HG03520 (cell line): Measurements from ENCODE around the gene RAB17.

ENCODE experiments used
- ATAC-seq: cut with Tn5 transposase; IDR thresholded peaks from one replicate; pipeline ENCODE4 v1.9.1; 2021; ENCODE audit warnings: mild to moderate bottlenecking, moderate library complexity; ENCODE audit not compliant: unreplicated experiment

The RAB17 gene, protein sequence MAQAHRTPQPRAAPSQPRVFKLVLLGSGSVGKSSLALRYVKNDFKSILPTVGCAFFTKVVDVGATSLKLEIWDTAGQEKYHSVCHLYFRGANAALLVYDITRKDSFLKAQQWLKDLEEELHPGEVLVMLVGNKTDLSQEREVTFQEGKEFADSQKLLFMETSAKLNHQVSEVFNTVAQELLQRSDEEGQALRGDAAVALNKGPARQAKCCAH

DNA sequence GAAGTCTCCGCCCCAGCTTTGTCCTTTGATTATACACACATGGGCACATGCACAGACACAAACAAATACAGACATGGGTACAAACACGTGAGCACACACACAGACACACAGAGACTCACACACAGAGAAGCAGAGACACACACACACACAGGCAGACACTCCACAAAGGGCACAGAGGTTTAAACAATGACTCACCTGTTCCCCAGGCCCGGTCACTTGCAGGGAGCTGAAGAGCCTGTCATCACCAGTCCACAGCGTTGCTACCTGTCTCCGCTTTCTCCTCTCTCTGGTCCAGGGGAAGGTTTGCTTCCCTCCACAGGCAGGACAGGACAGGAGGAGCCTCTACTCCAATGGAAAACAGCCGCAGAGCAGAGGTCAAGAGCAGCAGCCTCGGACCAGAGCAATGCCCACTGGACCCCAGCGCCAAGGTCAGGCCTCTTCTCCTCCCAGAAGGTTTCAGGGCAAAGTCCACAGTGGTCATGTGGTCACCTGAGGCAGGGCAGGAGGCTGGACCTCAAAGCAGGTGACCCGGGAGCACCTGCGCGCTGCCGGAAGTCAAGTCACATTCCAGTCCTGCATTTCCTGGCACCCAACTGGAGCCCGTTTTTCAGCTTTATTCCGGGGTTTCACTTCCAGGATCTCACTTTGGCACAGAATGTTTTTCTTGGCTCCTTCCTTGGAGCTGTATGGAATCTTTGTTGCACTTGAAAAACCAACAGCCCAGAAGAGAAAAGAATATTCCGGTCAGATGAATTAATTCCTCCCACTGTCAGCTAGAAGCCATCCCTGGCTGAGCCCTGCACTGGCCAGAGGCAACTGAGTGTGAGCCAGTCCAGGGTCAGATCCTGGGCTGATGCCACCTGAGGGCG, at the start of gene RAB17:
Gene RAB17, minus strand, starts transcription at position 463 of the 869 bp plus-strand sequence. CDS start 4,580 bp downstream, outside the sequence.
- ATAC-seq = no peak

- no peak for ATAC-seq
These were observed 49.3 kb upstream of the RAB17 start for GRCh38 chr2:237639836-237640220.

DNA sequence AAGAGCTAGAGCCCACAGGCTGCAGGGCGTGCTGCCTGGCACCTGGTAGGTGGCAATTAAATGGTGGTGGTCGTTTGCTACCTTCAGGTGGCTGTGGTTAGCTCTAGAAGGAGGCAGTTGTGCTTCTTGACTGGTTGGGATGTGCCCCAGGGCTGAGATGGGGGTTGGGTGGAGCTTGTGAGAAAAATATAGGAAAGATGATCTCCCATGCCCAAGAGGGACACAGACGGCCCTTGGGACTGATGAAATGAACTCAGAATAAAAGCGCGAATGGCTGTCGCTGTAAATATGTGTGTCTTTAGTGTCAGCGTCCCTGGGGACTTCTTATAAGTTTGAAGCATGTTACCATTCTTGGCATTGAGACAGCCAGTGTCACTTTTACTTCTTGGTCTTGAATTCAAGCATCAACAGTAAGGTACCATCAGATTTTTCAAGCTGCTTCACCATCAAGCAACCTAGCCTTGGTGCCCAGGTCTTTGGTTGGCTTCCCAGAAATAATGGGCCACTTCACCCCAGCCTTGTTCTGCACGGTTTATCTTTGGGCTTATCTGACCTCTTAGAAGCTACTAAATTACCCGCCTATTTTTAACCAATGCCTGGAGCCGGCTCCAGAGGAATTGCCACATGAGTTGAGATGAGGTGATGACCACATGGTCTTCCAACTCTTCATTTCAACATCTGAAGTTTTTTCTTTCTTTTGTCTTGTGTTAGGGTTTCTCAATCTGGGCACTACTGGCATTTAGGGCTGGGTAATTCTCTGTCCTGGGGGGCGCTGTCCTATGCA, 48.7 kb upstream of the RAB17 start:
- no peak for ATAC-seq

DNA sequence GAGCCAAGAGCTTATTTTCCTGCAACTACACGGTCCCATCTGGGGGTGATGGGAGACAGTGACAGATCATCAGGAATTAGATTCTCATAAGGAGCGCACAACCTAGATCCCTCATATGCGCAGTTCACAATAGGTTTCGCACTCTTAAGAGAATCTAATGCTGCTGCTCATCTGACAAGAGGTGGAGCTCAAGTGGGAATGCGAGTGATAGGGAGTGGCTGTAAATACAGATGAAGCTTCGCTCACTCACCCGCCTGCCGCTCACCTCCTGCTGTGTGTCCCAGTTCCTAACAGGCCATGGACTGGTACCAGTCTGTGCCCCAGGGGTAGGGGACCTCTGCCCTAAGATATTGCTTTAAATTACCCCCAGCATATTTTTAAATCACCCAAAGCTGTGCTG, 47.6 kb upstream of the RAB17 start:
- ATAC-seq = no peak

DNA sequence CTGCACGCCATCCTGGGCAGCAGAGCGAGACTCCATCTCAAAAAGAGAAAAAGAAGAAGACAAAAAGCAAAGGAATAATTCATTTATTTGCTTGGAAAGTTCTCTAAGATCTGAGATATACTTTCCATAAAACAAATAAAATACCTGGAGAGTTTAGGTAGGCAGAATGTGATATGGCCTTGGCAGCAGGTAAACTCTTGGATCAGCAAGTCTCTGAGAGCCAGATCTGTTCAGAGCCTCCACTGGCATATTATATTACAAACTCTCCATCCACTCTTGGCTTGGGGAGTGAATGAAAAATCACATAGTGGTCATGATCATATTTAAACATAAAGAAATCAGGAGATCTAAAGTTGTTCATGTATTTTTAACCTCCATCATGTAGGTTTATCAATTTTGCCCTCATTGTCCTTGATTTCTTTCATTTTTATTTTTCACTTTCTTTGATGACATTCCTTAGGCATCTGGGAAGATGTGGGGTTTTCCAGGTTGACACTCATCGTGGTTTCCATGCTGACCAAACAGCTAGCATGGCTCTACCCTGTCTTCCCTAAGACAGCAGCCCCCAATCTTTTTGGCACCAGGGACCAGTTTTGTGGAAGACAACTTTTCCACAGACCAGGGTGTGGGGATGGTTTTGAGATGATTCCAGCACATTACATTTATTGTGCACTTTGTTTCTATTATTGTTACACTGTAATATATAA, 47.0 kb upstream of the RAB17 start:
- ATAC-seq = no peak

DNA sequence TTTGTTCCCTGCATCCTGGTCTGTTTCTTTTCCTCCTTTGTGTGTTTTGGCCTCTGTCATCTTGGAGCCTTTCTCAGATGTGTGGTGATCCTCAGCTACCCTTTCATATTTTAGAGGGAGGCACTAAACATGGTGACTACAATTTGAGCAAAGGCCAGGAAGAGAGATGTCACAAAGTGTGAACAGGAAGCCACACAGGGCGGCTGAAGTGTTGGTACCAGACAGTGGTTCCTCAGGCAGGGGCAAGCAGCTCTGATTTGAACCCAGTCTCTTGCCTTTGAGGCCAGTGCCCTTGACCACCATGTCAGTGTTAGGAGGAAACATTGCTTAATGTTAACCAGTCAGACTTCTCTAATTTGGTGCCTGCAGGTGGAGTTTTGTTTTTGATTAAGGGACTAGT, 46.0 kb upstream of the RAB17 start:
- ATAC-seq = no peak

- no peak for ATAC-seq
These were observed 42.6 kb upstream of the RAB17 start for GRCh38 chr2:237633061-237633561.

- no peak for ATAC-seq
These were observed 41.5 kb upstream of the RAB17 start for GRCh38 chr2:237631801-237632585.

- ATAC-seq = no peak
These were observed 40.7 kb upstream of the RAB17 start for GRCh38 chr2:237631007-237631785.

DNA sequence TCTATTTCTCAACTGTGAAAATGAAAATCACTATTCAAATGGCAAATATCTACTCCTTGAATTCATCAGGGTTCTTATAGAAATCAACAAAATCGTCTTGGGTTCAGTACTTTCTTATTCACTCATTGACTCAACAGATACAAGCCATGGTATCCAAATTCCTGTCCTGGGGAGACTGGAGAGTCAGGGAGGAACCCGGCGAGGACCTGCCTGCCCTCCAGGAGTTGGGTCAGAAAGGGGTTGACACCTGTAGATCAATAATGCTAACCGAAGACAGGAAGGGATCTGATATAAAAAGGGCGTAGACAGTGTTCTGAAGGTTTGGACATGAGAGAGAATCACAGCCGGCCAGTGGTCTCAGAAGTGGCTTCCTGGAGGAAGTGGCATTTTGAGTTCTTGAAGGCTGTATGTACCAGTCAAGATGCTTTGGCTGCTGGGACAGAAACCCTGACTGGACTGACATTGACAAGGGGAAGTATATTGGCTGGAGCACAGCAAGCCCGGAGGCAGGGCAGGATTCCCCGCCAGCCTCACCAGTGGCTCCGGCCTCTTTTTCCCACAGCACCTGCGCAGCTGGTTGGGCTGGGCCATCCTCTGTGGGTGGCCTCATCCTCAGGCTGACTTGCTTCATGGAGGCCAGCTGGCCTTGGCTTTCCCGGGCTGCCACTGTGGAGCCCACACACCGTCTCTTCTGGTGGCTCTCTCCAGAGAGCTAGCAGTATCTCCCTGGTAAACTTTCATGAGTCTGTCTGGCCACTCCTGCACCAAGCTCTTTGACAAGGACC, 39.9 kb upstream of the RAB17 start:
- no peak for ATAC-seq

DNA sequence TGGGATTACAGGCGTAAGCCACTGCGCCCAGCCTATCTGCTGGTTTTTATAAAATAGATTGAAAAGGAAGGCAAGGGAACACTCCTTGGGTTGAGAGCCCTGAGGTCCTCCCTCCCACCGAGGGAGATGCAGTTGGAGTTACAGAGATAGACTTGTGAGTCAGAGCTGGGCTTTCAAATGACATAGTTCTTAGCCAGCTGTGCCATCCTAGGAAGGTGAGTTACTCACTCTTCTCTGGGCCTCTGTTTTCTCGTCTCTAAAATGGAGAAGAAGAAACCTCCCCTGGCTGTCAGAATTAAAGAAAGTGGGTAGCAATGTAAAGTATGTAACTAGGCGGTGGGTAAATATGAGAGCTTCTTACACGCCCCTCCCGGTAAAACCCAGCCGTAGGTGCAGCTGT, 39.2 kb upstream of the RAB17 start:
- no peak for ATAC-seq

- no peak for ATAC-seq
These were observed 38.6 kb upstream of the RAB17 start for GRCh38 chr2:237629188-237629534.

GRCh38 chr2:237628247-237629187, 38.0 kb upstream of the RAB17 start:
- ATAC-seq = no peak

DNA sequence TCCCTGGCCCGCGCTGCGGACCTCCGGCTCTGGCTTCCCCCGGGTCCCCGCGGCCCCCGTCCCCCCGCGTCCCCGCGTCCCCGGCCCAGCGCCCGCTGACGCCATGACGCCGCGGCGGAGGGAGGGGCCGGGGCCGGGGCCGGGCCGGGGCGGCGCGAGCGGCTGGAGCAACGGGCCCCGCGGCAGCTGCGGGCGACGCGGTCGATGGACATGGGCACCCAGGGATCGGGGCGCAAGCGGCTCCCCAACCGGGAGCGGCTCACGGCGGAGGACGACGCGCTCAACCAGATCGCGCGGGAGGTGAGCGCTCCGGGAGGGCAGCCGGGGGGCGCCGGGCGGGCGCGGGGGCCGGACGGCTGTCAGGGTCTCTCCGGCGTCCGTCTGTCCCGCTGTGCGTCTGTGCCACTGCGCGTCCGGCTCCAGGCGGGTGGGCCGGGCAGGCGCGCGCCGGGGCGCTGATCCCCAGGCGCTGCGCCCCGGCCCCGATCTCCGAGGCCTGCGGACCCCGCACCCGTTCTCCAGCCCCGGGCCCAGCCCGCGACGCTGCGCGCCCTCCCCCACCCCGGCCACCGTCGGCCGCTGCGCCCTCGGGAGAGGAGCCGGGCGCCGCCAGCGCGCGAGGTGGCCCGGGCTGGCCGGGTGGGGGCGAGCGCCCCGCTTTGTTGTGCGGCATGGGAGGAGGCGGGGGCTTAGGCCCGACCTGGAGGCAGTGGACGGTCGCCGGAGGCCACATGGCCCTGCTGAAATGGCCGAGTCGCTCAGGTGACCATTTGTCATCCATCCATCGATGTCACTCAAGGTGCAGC, 37.1 kb upstream of the RAB17 start, which contains the start of gene LRRFIP1:
Gene LRRFIP1, plus strand, starts transcription at position 147 of the 806 bp plus-strand sequence. Its CDS starts 58 bp downstream, at position 205.
- no peak for ATAC-seq

DNA sequence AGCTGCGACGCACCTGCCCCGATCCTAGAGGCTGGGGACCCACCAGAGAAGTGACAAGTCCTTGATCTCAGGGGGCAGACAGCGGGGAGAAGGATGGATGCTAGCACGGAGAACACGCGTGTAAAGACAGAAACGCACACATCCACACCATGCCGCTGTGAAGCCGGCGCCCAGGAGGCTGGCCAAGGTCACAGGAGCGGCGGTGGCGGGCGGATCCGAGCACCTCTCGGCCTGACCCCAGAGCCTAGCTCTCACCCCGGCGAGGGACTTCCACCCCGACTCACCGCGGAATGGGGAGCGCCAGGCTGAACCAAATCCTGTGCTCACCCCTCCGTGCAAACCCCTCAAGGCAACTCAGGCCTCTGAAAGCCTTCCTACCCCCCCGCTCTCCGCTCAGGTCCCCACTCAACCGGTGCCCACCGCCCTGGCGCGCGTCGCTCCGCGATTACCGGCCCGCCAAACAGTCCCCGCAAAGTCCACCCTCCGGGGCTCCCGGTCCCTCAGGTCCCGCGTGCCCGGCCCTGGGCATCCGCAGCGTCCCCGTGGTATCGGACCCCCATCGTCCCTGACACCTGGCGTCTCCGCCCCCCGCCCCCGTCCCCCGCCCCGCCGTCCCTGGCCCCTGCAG, 36.4 kb upstream of the RAB17 start:
- ATAC-seq = no peak

DNA sequence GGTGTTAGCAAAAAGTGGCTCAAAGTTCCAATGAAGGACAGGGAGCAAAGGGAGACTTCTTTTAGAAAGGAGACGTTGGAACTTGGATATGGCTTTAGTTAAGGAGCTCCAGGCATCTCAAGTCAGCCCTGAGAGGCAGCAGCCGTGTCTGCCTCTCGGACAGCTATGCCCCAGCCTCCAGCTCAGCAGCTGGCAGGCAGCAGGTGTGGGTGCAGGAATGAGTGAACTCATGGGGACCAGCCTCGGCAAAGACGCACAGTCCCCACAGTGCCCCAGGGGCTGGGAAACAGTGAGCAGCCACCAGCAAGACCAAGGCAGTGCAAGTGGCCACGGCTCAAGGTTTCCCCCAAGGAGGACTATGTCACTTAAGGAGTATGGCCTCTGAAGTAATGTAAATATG, 35.2 kb upstream of the RAB17 start:
- ATAC-seq = no peak
